SKM-1 treated with dmso at 0.1 percent for 144 hours (cell line): ENCODE data around the gene JARID2.

ENCODE experiments used
- DNase-seq: peaks from one replicate; lab custom pipeline; 2025; ENCODE audit not compliant: unreplicated experiment; lab: John Stamatoyannopoulos, UW

Gene JARID2

GRCh38 chr6:15431762-15432483 is 186.1 kb downstream of the JARID2 start:
- no peak for DNase-seq

- DNase-seq = no peak
These were observed 187.6 kb downstream of the JARID2 start for GRCh38 chr6:15433511-15433861.

DNA sequence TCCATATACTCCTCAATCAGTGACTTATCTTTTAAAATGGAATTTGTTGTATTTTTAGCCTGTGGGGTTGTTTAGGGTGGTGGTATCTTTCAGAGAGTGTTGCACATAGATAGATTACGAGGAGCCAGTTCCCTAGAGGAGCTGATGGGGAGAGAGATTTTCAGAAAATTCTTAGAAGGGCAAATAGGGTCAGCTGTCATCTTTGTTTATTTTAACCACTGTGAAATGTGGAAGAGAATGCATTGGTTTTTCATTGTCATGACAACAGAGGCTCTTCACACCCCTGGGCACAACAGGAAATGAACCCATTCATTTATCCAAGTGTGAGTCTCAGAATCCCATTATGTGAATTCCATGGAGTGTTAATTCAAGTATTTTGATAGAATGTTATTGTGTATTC is 188.4 kb downstream of the JARID2 start:
- no peak for DNase-seq

DNA sequence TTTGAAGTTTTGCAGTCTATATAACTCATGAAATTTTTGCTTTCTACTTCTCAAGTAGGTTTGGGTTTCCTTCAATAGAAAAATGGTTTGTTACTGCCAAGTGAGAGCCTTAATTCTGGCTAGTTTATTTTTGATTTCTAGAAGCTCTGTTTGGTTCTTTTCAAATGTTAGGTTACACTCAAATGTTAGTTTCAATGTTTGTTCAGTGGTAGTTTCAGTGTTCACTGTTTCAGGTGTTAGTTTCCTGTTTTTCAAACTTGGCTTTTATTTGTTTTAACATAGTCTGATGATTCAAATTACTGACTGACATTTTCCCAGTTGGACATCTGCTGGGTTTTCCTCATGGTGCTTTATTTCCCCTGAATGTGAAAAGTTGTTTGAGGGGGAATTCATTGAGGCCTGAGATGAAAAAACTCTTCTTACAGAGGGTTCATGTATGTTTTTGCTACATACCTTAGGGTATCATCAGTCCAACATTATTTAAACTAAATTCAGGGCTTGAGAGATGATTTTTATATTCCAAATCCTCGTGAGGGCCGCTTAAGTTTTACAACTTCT is 189.0 kb downstream of the JARID2 start:
- DNase-seq = no peak

GRCh38 chr6:15435468-15435867 is 189.6 kb downstream of the JARID2 start:
- no peak for DNase-seq

- no peak for DNase-seq
These were observed 190.6 kb downstream of the JARID2 start for GRCh38 chr6:15436451-15436850.

GRCh38 chr6:15437090-15437635 is 191.3 kb downstream of the JARID2 start:
- DNase-seq = no peak

GRCh38 chr6:15439410-15440025 is 193.6 kb downstream of the JARID2 start:
- no peak for DNase-seq

- no peak for DNase-seq
These were observed 194.2 kb downstream of the JARID2 start for GRCh38 chr6:15440040-15440439.

GRCh38 chr6:15441215-15441868 is 195.5 kb downstream of the JARID2 start:
- DNase-seq = peak; percentile 34

GRCh38 chr6:15441981-15442380 is 196.1 kb downstream of the JARID2 start:
- no peak for DNase-seq

DNA sequence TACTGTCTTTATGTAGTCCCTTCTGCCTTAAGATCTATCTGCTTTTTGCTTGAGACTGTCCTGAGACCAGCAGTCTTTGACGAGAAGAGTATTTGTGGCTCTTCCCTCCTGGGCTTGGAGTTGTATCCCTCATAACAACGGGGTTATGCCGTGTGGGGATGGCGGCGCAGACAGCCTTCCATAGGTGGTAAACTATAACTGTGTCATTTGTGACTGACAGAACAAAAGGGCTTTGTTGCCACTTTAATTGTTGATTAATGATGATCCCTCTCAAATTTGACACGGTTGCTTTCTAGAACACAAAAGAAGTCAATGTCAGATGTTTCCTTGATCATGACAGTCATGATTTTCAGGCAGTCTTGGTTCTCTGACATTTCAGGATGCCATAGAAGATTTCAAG is 196.6 kb downstream of the JARID2 start:
- DNase-seq = no peak

DNA sequence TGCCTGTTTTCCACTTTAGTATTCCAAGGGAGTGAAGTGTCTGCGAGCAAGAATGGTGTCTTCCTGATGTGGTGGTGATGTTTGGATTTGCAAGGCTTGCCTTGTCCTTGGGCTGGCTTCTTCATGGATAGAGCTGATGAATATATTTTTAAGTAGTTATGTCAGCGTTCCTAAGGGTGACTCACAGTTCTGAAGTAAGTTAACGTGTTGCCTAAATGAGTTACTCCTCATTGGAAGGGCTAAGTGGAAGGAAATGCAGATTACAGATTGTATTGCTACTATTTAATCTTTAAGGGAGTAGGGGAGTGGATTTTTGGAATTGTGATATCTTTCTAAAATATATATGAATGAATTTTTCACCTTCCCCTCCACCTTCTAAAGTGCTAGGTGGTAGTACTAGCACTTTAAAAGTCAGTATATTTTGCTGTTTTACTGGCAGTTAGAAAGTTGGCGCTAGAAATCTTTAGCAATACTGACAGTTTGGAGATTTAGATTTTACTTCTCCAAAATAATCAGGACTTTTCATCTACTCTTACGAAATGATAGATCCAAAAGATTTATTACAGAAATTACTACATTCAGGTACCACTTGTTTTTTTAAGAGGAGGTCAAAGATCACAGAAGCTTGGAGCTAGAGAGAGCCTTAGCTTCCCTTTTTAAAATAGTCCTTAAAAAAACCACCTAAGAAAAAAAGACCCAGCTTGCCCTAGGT is 197.4 kb downstream of the JARID2 start:
- DNase-seq = peak; percentile 50

DNA sequence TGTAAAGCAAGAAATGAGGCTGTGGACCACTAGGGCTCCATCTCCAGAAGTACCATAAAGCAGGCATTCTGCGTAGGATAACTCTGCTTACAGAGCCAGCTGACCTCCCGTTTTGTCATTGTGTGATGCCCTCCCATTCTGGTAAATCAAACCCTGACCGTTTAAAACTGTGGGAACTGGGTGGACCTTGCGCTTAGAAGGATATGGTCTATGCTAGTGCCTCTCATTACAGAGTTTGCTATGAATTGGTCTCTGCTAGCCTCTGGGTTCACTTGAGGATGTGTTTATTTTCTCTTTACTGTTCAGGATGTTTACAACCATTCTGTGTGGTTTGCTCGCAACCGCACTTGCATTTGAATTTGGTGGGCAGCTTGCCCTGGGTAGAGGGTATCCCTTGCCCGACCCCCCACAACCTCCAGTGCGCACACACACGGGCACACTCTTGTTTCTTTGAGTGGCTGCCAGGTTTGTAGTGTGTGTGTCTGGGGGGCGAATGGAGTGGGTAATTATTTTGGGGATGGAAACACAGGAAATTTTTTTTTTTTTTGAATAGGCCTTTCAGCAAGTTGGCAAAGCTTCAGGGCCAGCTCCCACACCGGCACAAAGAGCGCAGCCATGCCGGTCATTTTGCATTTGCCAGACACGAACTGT is 198.3 kb downstream of the JARID2 start:
- no peak for DNase-seq

DNA sequence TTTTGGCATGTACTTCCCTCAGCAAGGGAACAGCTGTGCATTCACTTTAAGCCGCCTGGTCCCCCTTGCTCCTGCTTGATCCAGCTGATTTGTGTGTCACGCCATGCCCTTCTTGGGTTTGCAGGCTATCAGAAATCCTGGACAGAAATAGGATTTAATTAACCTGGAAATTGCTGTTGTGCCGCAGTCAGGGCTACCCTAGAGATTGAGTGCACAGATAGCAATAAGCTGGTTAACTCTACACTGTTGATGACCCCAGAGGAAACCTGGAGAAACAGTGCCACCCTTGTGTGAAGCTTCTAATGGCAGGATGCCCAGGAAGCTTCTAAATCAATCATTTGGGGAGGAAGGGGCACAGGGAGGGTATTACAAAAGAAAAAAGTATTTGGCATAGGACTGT is 199.0 kb downstream of the JARID2 start:
- DNase-seq = no peak

DNA sequence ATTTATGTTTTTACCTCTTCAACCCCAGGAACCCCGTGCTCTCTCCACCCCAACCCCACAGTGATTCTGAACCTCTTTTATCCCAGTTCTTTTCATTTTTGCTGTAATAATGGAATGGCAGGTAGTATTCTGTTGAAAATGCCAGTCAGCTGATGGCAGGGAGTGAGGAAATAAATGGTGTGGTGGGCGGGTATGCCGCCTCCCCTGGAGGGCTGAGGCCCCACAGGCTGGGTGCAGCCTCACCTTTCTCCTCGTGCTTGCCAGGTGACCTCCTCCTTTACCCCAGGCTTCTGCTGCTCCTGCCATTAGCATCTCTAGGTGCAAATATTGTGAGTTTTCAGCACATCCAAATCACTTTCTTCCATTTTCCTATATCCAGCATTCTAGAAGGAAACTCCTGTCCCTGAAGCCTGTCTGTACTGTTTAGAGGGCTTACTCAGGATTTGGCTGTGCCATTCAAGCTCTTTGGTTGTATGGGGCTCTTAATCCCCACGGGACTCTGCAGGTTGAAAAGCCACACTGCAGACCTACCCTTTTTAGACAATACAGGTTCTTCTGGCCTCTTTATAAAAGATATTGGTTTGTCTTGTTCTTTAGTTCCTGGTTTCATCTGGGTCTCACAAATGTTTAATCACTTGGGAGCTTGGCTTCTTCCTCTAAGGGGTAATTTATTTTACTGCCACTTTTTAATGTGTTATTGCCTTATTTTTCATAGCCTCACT is 201.8 kb downstream of the JARID2 start:
- no peak for DNase-seq

- DNase-seq = no peak
These were observed 203.1 kb downstream of the JARID2 start for GRCh38 chr6:15449011-15449410.

GRCh38 chr6:15451738-15452137 is 205.9 kb downstream of the JARID2 start:
- no peak for DNase-seq

GRCh38 chr6:15452182-15452941 is 206.5 kb downstream of the JARID2 start:
- no peak for DNase-seq
